HG02981 (cell line): Measurements from ENCODE around the gene ANKRD53.

Experiments used
- ATAC-seq: cut with Tn5 transposase; IDR thresholded peaks from one replicate; pipeline ENCODE4 v1.9.1; 2021; ENCODE audit warnings: mild to moderate bottlenecking, moderate library complexity; ENCODE audit not compliant: unreplicated experiment

Gene ANKRD53

GRCh38 chr2:70978341-70979179 lies at the start of gene ANKRD53:
Gene ANKRD53, plus strand, starts transcription at chr2:70978630. Its CDS starts 16 bp downstream, at chr2:70978646.
- ATAC-seq = peak; percentile 35

GRCh38 chr2:70930371-70931329 lies 47.8 kb upstream of the ANKRD53 start:
- no peak for ATAC-seq

- no peak for ATAC-seq
Observed at GRCh38 chr2:70931376-70932000, 46.9 kb upstream of the ANKRD53 start.

GRCh38 chr2:70932631-70933230 lies 45.7 kb upstream of the ANKRD53 start:
- no peak for ATAC-seq

- ATAC-seq = no peak
Observed at GRCh38 chr2:70934981-70935380, 43.4 kb upstream of the ANKRD53 start.

- no peak for ATAC-seq
Observed at GRCh38 chr2:70935468-70936164, 42.8 kb upstream of the ANKRD53 start, which contains the start of gene ATP6V1B1. Gene ATP6V1B1, plus strand, starts transcription at chr2:70935900. Its CDS starts 55 bp downstream, at chr2:70935955.

GRCh38 chr2:70936165-70936978 lies 42.1 kb upstream of the ANKRD53 start:
- no peak for ATAC-seq

GRCh38 chr2:70936979-70937811 lies 41.2 kb upstream of the ANKRD53 start:
- no peak for ATAC-seq

GRCh38 chr2:70937866-70938585 lies 40.4 kb upstream of the ANKRD53 start:
- no peak for ATAC-seq

- no peak for ATAC-seq
Observed at GRCh38 chr2:70938586-70938950, 39.9 kb upstream of the ANKRD53 start.

- ATAC-seq = no peak
Observed at GRCh38 chr2:70939001-70939838, 39.2 kb upstream of the ANKRD53 start.

GRCh38 chr2:70939839-70940580 lies 38.4 kb upstream of the ANKRD53 start:
- no peak for ATAC-seq

GRCh38 chr2:70941186-70941585 lies 37.2 kb upstream of the ANKRD53 start:
- ATAC-seq = no peak

GRCh38 chr2:70941701-70942100 lies 36.7 kb upstream of the ANKRD53 start:
- no peak for ATAC-seq

GRCh38 chr2:70942396-70943204 lies 35.8 kb upstream of the ANKRD53 start:
- no peak for ATAC-seq
